SIG-M5 (cell line): ENCODE data around the gene ZKSCAN5.

ENCODE experiments used
- DNase-seq: peaks from one replicate; lab custom pipeline; 2025; lab: John Stamatoyannopoulos, UW

Gene ZKSCAN5

DNA sequence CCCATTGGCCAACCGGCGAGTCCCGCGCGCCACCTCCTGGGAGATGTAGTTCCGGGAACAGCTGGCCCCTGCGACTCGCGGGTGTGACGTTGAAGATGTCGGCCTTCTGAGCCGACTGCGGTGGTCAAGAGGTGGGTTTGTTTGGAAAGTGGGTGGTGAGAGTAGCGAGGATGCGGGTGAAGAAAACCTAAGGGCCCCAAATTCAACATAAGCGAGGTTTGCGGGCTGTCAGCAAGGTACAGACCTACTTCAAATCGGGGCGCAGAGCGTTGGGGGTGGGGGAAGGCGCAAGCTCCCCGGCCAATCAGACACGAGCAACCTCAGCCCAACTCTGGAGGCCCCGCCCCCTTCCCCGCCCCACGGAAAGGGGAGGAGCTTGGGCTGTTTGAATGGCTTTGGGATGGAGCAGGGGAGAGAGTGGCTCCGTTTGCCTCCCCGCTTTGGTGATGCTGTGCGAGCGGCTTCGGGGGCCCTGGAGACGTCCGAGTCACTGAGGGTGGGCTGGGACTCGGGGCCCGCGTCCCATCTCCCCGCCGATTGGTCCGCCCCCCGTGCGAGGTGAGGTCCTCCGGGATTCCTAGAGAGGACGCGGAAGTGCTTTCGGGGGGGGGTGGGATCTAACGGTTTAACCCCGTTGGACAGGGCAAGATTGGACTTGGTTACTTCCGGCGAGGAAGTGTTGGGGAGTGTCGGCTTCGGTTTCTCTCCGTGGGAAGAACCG lies at the start of gene ZKSCAN5:
ZKSCAN5 (plus strand) TSS at position 60 of the 721 bp plus-strand sequence. CDS start 1,383 bp downstream, outside the sequence.
- peak; percentile 43 for DNase-seq

- no peak for DNase-seq
These were observed 48.6 kb upstream of the ZKSCAN5 start for GRCh38 chr7:99455874-99456273.

DNA sequence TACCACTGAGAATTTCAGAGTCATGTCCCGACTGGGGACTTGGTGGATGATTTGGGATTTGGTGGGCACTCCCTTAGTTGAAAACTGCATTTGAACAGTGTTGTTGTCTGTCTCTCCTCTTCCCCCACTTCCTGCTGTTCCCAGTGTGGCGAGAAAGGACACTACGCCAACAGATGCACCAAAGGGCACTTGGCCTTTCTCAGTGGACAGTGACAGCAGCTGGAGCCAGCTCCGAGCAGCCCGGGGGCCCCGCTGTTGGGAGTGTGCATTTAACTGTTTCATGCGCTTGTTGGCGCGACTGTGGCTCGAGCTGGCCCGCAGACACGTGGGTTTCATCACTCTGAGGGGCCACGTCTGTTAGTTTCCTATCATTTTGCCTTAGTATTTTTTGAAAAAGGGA lies 48.2 kb upstream of the ZKSCAN5 start:
- DNase-seq = no peak

DNA sequence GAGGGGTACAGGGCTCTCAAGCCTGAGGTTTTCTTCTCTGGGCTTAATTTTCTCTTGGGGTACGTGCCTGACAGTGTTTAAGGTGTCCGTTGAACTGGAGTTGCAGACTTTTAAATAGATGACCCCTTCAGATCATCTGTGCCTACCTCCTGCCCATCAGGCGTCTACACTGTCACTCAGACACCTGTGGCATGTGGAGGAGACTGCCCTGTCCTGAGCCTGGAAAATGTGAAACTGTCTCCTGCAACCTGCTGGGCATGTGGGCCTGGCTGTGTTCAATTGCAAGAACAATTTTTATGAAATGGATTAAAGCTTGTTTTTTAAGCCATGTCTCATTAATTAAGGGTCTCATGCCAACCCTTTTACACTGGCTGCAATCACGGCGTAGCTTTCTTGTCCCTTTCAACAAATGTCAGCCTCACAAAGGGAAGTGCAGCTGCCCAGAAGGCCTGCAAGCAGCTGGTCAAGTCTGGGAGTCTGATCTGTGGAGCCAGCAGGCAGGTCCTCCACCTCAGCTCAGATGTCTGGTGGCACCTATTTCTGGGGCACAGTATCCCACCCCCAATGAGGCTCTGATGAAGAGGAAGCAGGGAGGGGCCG lies 47.3 kb upstream of the ZKSCAN5 start:
- DNase-seq = no peak

GRCh38 chr7:99457650-99458493 lies 46.6 kb upstream of the ZKSCAN5 start:
- DNase-seq = no peak

- DNase-seq = no peak
These were observed 45.4 kb upstream of the ZKSCAN5 start for GRCh38 chr7:99459087-99459486.

- no peak for DNase-seq
These were observed 43.8 kb upstream of the ZKSCAN5 start for GRCh38 chr7:99460651-99461050.

DNA sequence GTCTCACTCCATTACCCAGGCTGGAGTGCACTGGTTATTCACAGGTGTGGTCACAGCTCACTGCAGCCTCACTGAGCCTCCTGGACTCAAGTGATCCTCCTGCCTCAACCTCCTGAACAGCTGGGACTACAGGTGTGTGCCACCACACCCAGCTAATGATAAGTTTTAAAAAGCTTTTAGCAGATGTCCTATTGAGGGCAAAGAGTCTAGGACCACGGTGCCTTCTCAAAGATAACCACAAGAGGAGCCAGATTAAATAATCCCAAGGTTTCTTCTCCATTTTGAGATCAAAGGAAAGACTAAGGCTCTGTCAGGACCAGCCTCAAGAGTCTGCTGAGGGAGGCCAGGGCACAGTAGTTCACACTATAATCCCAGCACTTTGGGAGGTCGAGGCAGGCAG lies 43.2 kb upstream of the ZKSCAN5 start:
- no peak for DNase-seq

- no peak for DNase-seq
These were observed 39.1 kb upstream of the ZKSCAN5 start for GRCh38 chr7:99465421-99465768.

GRCh38 chr7:99468336-99468918 lies 36.0 kb upstream of the ZKSCAN5 start:
- no peak for DNase-seq

GRCh38 chr7:99469381-99470065 lies 34.9 kb upstream of the ZKSCAN5 start:
- DNase-seq = no peak

DNA sequence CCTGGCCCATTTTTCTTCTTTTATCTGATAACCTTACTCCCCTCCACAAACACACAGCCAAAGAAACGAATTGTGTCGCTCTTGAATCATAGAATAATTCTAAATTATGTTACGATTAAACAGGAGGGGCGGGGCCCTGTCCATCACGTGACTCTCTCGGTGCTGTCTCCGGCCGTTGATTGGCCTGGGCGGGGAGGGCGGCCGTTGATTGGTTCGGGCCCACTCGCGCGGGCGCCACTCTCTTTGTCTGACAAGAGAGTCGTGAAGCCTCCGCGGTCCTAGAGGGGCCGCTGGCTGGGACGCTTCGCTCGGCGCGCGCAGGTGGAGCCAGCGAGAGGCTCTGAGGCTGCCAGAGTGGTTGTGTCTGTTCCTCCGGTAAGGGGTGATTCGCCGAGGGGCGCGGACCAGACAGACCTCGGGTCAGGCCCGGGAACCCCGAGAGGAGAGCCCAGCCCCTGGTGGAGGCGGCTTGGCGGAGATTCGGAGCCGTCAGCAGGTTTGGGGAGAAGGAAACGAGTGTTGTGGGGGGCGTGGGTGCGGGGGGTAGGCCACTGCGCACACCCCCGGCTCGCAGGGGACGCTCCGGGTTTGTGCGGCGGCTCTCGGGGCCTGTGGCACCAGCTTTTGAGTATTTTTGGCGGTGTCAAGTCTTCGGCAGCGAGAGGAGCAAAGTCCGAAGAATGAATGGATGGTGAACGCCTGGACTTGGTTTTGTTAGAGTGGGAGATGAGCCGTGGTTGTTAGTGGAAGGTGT lies 31.7 kb upstream of the ZKSCAN5 start, which contains the start of gene ZNF789:
ZNF789 (plus strand) TSS at position 330 of the 754 bp plus-strand sequence. CDS start 3,567 bp downstream, outside the sequence.
- peak; percentile 75 for DNase-seq

- DNase-seq = peak; percentile 51
These were observed 31.2 kb upstream of the ZKSCAN5 start for GRCh38 chr7:99473315-99473596.

GRCh38 chr7:99476107-99476506 lies 28.4 kb upstream of the ZKSCAN5 start:
- DNase-seq = no peak

GRCh38 chr7:99478464-99479440 lies 25.7 kb upstream of the ZKSCAN5 start:
- DNase-seq = no peak

DNA sequence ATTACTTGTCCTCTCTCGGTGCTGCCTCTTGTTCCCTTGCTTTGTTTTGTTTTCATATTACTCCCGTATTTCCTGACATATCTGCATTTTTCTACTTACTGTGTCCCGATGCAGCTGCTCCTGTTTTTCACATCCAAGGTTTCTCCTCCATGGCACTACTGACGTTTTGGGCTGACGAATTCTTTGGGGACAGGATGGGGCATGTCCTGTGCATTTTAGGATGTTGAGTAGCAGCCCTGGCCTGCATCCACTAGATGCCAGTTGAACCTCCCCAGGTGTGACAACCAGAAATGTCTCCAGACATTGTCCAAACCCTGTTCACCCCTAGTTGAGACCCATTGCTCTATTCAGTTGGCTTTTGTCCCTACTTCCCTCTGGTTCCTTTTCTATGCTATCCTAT lies 19.4 kb upstream of the ZKSCAN5 start:
- no peak for DNase-seq

DNA sequence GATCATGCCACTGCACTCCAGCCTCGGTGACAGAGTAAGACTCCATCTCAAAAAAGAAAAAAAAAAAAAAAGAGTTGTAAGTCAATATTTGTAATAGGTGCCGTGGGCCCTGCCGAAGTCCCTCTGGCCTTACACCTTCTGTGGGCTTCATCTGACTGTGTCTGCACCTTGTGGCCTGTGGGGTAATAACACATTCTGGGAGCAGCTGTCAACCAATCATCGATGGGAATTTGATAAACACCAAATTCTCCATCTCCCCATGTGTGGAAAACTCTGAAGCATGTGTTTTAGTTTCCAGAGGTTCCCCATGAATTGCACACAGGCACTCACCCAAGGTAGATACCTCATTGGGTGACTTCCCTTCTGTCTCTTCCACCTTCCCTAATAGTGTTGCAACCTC lies 15.2 kb upstream of the ZKSCAN5 start:
- no peak for DNase-seq

DNA sequence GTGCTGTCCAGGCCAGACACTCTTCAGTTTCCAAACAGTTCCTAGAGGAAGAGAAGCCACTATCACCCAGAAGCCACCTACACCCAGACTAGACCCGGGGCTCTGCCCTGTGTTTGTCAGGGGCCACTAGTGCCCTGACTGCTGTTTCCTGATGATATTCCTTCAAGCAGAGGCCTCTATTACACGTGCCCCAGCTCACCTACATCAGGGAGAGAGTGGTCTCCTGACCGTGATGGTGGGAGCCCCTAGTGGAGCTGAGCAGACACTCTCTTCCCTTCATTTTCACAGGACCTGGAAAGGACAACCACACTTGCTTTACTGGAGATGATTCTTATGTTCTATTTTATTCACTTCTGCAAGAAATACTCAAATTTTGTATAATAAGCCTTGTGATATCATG lies 13.6 kb upstream of the ZKSCAN5 start:
- no peak for DNase-seq

DNA sequence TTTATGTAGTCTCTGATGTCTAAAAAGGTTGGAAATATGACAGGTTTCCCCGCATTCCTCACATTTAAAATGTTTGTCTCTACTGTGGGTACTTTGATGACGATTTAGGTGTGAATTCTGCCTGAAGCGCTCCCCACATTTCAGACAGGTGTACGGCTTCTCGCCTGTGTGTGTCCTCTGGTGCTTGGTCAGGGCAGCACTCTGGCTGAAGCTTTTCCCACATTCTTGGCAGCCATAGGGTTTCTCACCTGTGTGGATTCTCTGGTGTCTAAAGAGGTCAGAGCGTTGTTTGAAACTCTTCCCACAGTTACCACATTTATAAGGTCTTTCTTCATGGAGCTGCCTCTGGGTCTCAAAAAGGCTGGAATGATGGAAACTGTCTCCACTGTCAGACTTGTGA lies 10.6 kb upstream of the ZKSCAN5 start:
- no peak for DNase-seq
